HG02642 (cell line): ENCODE data around the gene RAB35.
A peak's percentile ranks its signal among the peaks of the same experiment; 100 is the strongest.

Source experiments
- ATAC-seq: cut with Tn5 transposase; IDR thresholded peaks from one replicate; pipeline ENCODE4 v1.9.1; 2021; ENCODE audit warnings: mild to moderate bottlenecking; ENCODE audit not compliant: unreplicated experiment, poor library complexity

The RAB35 gene

GRCh38 chr12:120110550-120111501 is 5.7 kb downstream of the RAB35 start:
- peak; percentile 70 for ATAC-seq

- ATAC-seq: no peak
Measured at GRCh38 chr12:120109570-120110267, 6.8 kb downstream of the RAB35 start.

GRCh38 chr12:120106151-120106550 is 10.4 kb downstream of the RAB35 start:
- ATAC-seq: no peak

DNA sequence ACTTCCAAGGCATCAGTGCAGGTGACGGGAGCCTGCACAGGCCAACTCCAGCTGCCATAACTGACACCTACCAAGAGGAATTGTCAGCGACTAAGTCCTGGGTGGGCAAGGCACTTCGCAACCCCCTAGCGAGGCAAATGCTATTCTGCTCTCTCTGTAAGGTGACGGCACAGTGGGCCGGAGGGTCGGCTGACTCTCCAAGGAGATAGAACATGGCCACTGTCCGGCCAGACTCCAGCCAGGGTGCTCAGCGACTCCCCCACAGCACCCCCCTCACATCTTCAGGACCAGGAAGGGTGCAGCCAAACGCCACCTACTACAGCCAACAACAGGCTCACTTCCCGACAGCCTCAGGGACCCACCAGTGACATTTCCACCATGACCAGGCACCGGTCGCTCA is 13.2 kb downstream of the RAB35 start:
- no peak for ATAC-seq

DNA sequence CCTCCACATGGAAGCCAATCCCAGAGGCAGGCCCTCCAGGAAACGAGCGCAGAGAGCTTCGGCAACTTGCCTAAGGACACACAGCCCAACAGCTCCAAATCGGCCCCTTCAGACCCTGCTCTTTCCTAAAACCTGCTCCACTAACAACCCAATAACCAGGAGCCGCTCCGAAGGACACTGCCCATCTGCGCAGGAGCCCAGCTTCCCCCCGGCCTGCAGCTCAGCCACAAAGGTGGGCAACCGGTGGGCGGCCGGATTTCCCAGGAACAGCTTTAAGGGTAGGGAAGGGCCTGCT is 13.6 kb downstream of the RAB35 start:
- no peak for ATAC-seq

GRCh38 chr12:120102189-120103043 is 14.1 kb downstream of the RAB35 start:
- ATAC-seq: no peak

DNA sequence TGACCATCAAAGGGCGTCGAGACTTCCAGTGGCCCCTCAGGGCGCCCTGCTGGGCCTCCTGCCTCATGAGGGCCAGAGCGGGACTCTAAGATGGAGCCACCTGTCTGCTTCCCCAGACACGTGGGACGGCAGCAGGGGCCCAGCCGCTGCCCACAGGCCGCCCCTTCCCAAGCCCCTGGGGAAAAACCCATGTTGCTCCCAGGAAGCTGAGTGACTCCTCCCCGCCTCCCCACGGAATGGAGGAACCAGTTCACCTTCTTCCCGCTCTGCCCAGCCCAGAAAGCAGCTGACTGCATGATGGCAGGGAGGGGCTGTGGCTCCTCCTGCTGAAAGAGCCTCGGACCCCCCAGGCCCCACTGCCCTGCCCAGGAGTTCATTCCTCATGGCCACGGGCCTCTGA is 14.9 kb downstream of the RAB35 start:
- ATAC-seq: peak; percentile 3

- ATAC-seq: peak; percentile 56
Measured at GRCh38 chr12:120101182-120101581, 15.4 kb downstream of the RAB35 start.

- no peak for ATAC-seq
Measured at GRCh38 chr12:120100630-120101029, 15.9 kb downstream of the RAB35 start.

DNA sequence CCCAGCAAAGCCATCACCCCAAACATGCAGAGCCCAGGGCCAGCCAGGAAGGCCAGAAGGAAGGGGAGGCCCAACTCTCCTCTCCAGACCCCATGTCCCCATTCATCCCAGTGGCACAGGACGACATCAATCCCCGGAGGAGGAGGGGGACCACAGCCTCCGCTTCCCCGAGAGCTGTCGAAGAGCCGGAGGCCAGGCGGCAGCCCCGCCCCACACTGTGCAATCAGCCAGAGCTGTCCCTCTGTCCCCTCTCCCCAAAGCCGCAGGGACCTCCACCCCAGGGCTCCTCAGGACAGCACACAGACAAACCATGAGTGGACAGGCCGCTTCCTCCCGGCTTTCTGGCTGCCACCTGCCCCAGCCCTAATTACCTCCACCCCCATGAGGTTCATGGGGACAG is 16.8 kb downstream of the RAB35 start:
- ATAC-seq: no peak

DNA sequence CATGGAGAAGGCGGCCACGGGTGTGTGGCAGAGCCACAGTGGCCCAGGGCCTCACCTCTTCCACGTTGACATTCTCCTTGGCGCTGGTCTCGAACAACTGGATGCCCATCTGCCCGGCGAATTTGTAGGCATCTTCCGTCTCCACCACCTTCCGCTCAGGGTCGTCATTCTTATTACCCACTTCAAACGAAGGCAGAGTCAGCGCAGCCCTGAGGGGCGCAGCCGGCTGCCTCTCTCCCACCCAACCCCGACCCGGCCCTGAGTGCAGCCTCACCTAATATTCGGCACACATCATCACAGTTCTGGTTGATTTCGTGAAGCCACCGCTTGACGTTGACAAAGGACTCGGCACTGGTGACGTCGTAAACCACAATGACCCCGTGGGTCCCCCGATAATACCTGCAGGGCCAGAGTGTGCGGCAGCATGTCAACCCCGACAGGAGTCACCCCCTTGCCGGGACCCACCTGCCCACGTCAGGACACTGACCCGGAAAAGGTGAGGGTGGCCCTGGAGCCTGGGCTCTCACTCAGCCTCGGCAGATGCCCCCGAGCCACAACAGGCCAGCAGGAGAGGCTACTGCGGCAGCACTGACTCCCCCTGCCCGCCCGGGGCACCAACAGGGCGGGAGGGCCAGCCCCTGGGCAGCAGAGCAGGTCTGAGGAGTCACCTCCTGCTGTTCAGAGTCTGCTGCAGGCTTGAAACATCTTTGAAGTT is 17.6 kb downstream of the RAB35 start:
- ATAC-seq: no peak

- ATAC-seq: no peak
Measured at GRCh38 chr12:120096671-120097202, 19.8 kb downstream of the RAB35 start.

DNA sequence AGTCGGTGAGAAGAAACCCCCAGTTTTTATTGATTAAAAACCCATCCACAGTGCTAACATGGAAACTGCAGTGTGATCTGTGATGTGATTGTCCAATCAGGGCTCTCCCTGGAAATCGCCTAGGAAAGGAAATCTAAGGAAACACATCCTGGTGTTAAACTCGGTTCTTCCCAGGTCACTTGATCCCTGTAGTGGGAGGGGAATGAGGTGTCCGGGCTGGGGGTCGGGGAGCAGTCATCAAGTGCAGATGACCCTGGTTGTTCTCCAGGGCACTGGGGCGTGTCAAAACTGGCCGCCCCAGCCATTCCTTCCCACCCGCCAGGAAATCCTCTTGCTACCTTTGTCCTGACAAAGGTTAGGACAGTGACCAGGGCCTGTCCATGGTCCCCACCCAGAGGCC is 20.8 kb downstream of the RAB35 start:
- ATAC-seq: no peak

GRCh38 chr12:120095331-120095730 is 21.2 kb downstream of the RAB35 start:
- ATAC-seq: no peak

DNA sequence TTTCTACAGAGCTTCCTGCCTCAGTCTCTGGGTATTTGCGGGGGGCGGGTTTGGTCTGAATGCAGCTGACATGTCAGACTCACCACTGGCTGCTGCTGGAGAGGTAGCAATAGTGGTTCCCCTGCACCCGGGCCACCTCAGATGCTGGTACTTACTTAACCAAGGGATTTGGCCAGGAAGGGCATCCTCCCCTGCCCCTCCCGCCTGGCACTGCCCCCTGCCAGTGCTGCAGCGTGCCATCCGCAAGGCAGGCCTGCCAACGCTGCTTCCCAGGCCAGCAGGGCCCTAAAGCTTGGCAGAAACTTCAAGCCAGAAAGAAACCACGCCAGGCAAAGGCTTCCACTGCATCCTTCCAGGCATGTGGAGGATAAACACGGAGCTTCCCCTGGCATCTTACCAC is 22.1 kb downstream of the RAB35 start:
- ATAC-seq: no peak

DNA sequence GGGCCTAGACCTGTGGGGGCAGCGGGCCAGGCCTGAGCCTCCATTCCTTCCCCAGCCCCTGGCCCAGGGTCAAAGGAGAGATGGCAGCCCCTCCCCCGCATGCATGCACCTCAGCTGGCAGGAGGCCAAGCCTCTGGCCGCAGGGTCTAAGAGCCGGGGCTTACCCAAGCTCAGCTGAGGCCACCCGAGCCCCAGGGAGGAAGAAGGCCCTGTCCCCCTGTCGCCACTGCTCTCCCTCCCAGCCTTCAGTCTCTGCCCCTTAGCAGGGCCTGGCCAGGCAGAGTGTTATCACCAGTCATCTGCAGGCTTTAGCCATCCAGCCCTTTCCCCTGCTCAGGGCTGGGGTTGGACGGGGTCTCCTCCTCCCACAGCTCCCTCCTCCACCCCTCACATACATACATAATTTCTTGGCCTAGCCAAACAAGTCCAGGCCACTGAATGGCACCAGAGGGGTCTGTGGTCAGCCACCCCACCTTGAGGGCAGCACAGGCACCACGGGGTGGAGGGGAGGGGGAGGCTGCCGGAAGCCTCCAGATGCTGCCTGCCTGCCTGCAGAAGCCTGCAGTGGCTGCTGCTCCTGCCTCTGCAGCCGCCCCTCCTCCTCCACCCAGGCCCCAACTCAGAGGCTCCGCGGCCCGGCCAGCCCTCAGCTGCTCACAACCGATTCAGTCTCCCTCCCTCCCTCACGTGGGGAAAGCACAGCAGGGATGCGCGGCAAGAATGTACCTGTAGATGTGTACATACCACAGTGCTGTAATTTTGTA is 22.8 kb downstream of the RAB35 start:
- ATAC-seq: no peak

GRCh38 chr12:120093336-120093591 is 23.3 kb downstream of the RAB35 start:
- ATAC-seq: no peak

- no peak for ATAC-seq
Measured at GRCh38 chr12:120092551-120093335, 23.8 kb downstream of the RAB35 start.
